Cardiac fibroblast (primary cell): ENCODE measurements around the gene SKAP1.
A peak's percentile ranks its signal among the peaks of the same experiment; 100 is the strongest.

Experiments
- DNase-seq, 2 donors: peaks; one replicate each; pipeline versions ENCODE4 v3.0.0 to v3.0.0-alpha.2; 2010; ENCODE audit warnings: low read depth in 2 of 2
- H3K4me3 ChIP-seq, 2 donors: replicated peaks in 1 of 2; 1 replicate in 1 of 2; 2 replicates in 1 of 2; pipeline ENCODE4 v1.5.1; 2011; ENCODE audit warnings: low read depth in 2 of 2, low read length in 2 of 2, mild to moderate bottlenecking in 2 of 2, moderate library complexity in 1 of 2
- TF ChIP-seq, protein P1 (sequence below): IDR thresholded peaks from one replicate; pipeline ENCODE4 v1.5.1; 2011; ENCODE audit warnings: low read depth, mild to moderate bottlenecking, low read length, inconsistent platforms

Gene SKAP1

GRCh38 chr17:48445248-48445620 is 15.2 kb upstream of the SKAP1 start:
- no peak overlapping the region for H3K4me3 ChIP-seq
- TF ChIP-seq, protein P1, sequence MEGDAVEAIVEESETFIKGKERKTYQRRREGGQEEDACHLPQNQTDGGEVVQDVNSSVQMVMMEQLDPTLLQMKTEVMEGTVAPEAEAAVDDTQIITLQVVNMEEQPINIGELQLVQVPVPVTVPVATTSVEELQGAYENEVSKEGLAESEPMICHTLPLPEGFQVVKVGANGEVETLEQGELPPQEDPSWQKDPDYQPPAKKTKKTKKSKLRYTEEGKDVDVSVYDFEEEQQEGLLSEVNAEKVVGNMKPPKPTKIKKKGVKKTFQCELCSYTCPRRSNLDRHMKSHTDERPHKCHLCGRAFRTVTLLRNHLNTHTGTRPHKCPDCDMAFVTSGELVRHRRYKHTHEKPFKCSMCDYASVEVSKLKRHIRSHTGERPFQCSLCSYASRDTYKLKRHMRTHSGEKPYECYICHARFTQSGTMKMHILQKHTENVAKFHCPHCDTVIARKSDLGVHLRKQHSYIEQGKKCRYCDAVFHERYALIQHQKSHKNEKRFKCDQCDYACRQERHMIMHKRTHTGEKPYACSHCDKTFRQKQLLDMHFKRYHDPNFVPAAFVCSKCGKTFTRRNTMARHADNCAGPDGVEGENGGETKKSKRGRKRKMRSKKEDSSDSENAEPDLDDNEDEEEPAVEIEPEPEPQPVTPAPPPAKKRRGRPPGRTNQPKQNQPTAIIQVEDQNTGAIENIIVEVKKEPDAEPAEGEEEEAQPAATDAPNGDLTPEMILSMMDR, result no peak
- no peak for DNase-seq

DNA sequence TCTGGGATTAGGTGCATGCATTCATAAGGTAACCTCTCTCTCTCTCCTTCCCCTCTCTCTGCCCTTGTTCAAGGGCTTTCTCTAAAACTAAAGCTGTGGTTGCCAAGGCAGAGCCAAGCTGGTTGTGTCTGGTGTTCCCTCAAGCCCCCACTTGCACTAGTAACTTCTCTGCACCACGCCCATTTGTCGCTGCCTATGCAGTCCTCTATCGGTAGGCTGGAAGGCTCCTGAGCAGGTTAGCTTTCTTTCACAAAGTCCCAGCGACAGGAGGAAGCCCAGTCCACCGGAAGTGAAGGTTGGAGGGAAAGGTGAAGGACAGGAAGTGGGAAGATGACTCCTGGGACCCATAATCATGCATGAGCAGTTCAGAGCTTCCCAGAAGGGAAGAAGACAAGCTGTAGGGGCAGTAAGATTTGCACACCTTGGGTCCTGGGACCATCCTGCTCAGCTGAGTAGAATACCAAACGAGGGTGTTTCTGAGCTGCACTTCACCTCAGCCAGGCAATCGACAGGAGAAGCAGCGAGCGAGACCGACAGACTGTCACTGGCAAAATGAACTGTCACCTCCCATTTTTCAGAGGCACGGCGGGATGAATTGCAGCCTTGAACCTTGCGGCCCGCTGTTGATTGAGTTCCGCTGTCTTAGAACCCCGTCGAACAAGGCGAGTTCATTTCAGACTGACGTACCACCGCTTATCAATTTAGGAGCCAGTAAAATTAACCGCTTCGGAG is 14.7 kb upstream of the SKAP1 start:
- DNase-seq, result no peak
- TF ChIP-seq, protein P1, result no peak
- H3K4me3 ChIP-seq, result no peak overlapping the region

- no peak for DNase-seq
- H3K4me3 ChIP-seq, result no peak overlapping the region
- TF ChIP-seq, protein P1, result no peak
Observed at GRCh38 chr17:48443712-48444111, 13.7 kb upstream of the SKAP1 start.

DNA sequence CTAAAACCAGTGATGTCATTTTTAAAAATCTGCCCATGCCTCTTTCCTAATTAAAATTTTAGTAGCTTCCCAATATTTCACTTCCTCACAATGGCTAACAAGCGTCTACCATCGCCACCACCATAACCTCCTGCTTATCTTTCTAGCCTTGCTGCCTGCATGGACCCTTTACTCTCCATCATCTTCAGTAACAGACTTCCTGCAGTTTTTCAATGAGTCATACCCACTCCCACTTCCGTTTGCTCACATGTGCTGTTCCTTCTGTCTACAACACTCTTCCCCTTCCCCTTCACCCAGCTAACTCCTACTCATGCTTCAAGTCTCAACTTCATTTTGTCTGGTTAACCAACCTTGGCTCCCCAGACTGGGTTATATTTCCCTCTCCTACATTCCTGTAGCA is 12.8 kb upstream of the SKAP1 start:
- peak in 1 of 2 donors; percentile 5 for DNase-seq
- H3K4me3 ChIP-seq, result no peak overlapping the region
- TF ChIP-seq, protein P1, result no peak

- DNase-seq, result no peak
- no peak overlapping the region for H3K4me3 ChIP-seq
- TF ChIP-seq, protein P1, result no peak
Observed at GRCh38 chr17:48441862-48442261, 11.8 kb upstream of the SKAP1 start.

DNA sequence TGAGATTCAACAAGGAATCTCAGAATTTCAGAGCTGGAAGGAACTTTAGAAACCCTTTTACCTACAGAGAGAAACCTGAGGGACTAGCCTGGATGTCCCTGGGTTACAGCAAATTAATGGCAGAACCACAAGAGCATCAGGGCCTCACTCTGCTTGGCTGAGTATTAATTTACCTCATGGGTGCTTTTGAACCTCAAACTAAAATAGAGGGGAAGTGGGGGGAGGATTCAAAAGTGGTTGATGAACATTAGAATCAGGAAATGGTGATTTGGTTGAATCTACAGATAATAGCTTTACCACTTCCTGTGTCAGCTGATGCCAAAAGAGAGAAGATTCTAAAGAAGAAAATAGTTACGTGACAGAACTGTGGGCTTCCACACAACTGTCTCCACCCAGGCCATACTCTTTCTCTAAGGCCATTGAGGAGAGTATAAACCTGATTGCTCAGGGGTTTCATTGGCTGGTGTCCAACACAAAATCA is 11.3 kb upstream of the SKAP1 start:
- no peak overlapping the region for H3K4me3 ChIP-seq
- TF ChIP-seq, protein P1, result no peak
- DNase-seq, result no peak

GRCh38 chr17:48440669-48441068 is 10.7 kb upstream of the SKAP1 start:
- no peak overlapping the region for H3K4me3 ChIP-seq
- DNase-seq, result no peak
- TF ChIP-seq, protein P1, result no peak
